Brain pericyte (primary cell): Measurements from ENCODE around the gene GPR119.
"Not testable (repeated sequence)": the region's sequence is repeated elsewhere in the genome, so short reads cannot be mapped to it uniquely, and the experiment has no call there.

ENCODE experiments used
- DNase-seq: peaks from one replicate; pipeline ENCODE4 v3.0.0-alpha.2; 2012; ENCODE audit warnings: low read depth, low spot score

GPR119 gene

GRCh38 chrX:130385520-130385919, at the start of gene GPR119:
Gene GPR119, minus strand, starts transcription at chrX:130385674. Its CDS starts 227 bp downstream, at chrX:130385447.
- DNase-seq = no peak

- DNase-seq = not testable (repeated sequence)
These were observed 43.8 kb upstream of the GPR119 start for GRCh38 chrX:130429236-130429635.

- no peak for DNase-seq
These were observed 41.1 kb upstream of the GPR119 start for GRCh38 chrX:130426531-130426930.

- no peak for DNase-seq
These were observed 33.8 kb upstream of the GPR119 start for GRCh38 chrX:130419263-130419662.

GRCh38 chrX:130418740-130419139, 33.3 kb upstream of the GPR119 start:
- DNase-seq = no peak

- no peak for DNase-seq
These were observed 32.6 kb upstream of the GPR119 start for GRCh38 chrX:130418066-130418465.

- no peak for DNase-seq
These were observed 31.3 kb upstream of the GPR119 start for GRCh38 chrX:130416785-130417184.

GRCh38 chrX:130415201-130415600, 29.7 kb upstream of the GPR119 start:
- DNase-seq = no peak

- DNase-seq = no peak
These were observed 29.3 kb upstream of the GPR119 start for GRCh38 chrX:130414800-130415199.

- no peak for DNase-seq
These were observed 27.9 kb upstream of the GPR119 start for GRCh38 chrX:130413415-130413814.

GRCh38 chrX:130402208-130402684, 16.8 kb upstream of the GPR119 start:
- DNase-seq = no peak

GRCh38 chrX:130401415-130402207, 16.1 kb upstream of the GPR119 start, which contains the start of gene RBMX2:
Gene RBMX2, plus strand, starts transcription at chrX:130401987. Its CDS starts 46 bp downstream, at chrX:130402033.
- DNase-seq = peak; percentile 22

GRCh38 chrX:130395341-130395740, 9.9 kb upstream of the GPR119 start:
- no peak for DNase-seq

GRCh38 chrX:130393451-130394074, 8.1 kb upstream of the GPR119 start:
- DNase-seq = no peak

- no peak for DNase-seq
These were observed 934 bp upstream of the GPR119 start for GRCh38 chrX:130386408-130386808.

- no peak for DNase-seq
These were observed 7.3 kb downstream of the GPR119 start for GRCh38 chrX:130378024-130378669.

GRCh38 chrX:130376077-130376476, 9.4 kb downstream of the GPR119 start:
- no peak for DNase-seq

GRCh38 chrX:130352050-130352449, 33.4 kb downstream of the GPR119 start:
- not testable (repeated sequence) for DNase-seq

GRCh38 chrX:130351567-130351966, 33.9 kb downstream of the GPR119 start:
- DNase-seq = no peak

- DNase-seq = no peak
These were observed 38.2 kb downstream of the GPR119 start for GRCh38 chrX:130347321-130347720.

GRCh38 chrX:130343411-130343810, 42.1 kb downstream of the GPR119 start:
- no peak for DNase-seq

GRCh38 chrX:130340271-130340670, 45.2 kb downstream of the GPR119 start:
- no peak for DNase-seq
